Measurements from ENCODE around the gene SUSD3. TPM values are rescaled to one million over a fixed set of nuclear protein-coding genes. Genes with fewer than 3 reads are reported as not detected.

SUSD3 gene
- polyA plus RNA-seq, 2 donors = 0.83 to 1.9 TPM

DNA sequence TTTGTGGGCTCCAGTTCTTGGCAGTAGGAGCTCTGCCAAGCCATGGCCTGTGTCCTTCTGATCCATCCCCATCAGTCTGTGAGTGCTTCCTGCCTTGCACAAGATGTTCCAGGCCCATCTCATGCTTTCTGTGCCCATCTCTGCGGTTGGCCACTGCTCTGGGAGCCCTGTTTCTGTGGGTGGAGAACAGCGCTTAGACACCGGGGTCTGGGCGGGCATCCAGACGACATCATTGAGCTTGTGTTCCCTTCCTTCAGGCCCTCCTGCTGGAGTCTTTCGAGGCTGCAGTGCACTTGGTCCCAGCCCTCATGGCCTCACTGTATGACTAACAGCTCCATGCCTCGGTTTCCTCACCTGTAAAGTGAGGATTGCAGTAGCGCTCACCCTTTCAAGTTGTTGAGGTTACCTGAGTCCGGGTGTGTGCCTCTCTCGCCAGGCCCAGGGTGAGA, 22.6 kb downstream of the SUSD3 start:
- peaks cover 0 to 3% of the 10 kb centered on the region in 2 donors for H3K9me3 ChIP-seq (ENCODE audit: control insufficient read depth in 2 of 2, insufficient read depth in 1 of 2, low read depth in 1 of 2, low read length in 1 of 2)
- no peak overlapping the region for H3K27ac ChIP-seq (ENCODE audit: low read depth in 2 of 2, low read length in 1 of 2)
- H3K27me3 ChIP-seq (ENCODE audit: control insufficient read depth in 1 of 2, insufficient read depth in 2 of 2, low read length in 2 of 2) = no peaks in the 10 kb centered on the region
- WGBS, 2 donors = 91% methylated on average over 10 of the region's 10 CpGs
- H3K36me3 ChIP-seq (ENCODE audit: control insufficient read depth in 2 of 2, insufficient read depth in 2 of 2, low read length in 1 of 2) = no peaks in the 10 kb centered on the region
- no peaks in the 10 kb centered on the region for H3K4me1 ChIP-seq (ENCODE audit: control insufficient read depth in 2 of 2, insufficient read depth in 2 of 2, low read length in 1 of 2)
- H3K4me3 ChIP-seq (ENCODE audit: low read depth in 1 of 2, low read length in 2 of 2) = no peak overlapping the region

DNA sequence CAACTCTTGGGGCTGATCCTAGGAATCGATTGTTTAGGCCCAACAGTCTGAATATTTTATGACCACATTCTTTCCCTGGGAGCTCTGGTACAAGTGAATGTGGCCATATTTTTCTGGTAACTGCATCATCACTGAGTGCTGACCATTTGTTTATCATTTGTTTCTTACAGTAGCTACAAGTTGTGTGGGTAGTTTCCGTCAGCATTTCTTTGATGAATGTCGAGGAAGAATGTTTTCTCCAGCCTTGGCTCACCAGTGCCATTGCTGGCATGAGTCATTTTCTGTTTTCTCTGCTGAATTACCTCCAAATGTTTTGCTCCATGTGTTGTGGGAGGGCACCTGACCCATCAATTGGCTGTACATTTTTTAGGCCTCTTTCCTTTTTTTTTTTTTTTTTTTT, 23.4 kb downstream of the SUSD3 start:
- H3K4me3 ChIP-seq (ENCODE audit: low read depth in 1 of 2, low read length in 2 of 2) = no peak overlapping the region
- no peaks in the 10 kb centered on the region for H3K36me3 ChIP-seq (ENCODE audit: control insufficient read depth in 2 of 2, insufficient read depth in 2 of 2, low read length in 1 of 2)
- H3K27me3 ChIP-seq (ENCODE audit: control insufficient read depth in 1 of 2, insufficient read depth in 2 of 2, low read length in 2 of 2) = no peaks in the 10 kb centered on the region
- no peaks in the 10 kb centered on the region for H3K4me1 ChIP-seq (ENCODE audit: control insufficient read depth in 2 of 2, insufficient read depth in 2 of 2, low read length in 1 of 2)
- no peak overlapping the region for H3K27ac ChIP-seq (ENCODE audit: low read depth in 2 of 2, low read length in 1 of 2)
- 54 to 71% methylated on average over 3 of the region's 3 CpGs for WGBS, 2 donors
- H3K9me3 ChIP-seq (ENCODE audit: control insufficient read depth in 2 of 2, insufficient read depth in 1 of 2, low read depth in 1 of 2, low read length in 1 of 2) = peaks cover 0 to 3% of the 10 kb centered on the region in 2 donors

DNA sequence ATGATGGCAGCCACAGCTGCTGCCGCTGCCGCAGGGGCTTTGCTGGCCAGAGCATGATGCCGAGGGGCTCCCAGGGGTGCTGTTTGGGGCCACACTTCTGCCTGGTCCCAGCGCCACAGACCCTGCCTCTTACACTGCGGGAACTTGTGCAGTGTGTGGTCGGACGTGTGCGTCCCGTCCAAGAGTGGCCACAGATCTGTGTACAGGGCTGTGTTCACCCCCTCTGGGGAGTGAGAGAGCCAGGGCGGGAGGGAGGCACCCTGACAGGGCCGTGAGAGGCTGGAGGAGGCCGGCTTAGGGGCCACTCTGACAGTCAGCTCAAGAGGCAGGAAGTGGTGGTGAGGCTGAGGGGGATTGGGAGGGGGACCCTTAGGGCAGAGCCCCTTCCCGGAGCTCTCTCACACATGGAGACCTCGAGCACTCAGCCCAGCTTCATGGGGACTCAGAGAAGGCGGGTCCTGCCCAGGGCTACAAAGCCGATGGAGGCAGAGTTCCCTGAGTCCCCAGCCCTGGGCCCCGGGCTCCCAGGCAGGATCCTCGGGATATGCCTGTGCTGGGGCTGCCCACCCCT, 24.4 kb downstream of the SUSD3 start:
- H3K27me3 ChIP-seq (ENCODE audit: control insufficient read depth in 1 of 2, insufficient read depth in 2 of 2, low read length in 2 of 2) = no peaks in the 10 kb centered on the region
- no peak overlapping the region for H3K27ac ChIP-seq (ENCODE audit: low read depth in 2 of 2, low read length in 1 of 2)
- H3K36me3 ChIP-seq (ENCODE audit: control insufficient read depth in 2 of 2, insufficient read depth in 2 of 2, low read length in 1 of 2) = no peaks in the 10 kb centered on the region
- H3K4me1 ChIP-seq (ENCODE audit: control insufficient read depth in 2 of 2, insufficient read depth in 2 of 2, low read length in 1 of 2) = no peaks in the 10 kb centered on the region
- 63 to 75% methylated on average over 18 of the region's 18 CpGs for WGBS, 2 donors
- H3K4me3 ChIP-seq (ENCODE audit: low read depth in 1 of 2, low read length in 2 of 2) = no peak overlapping the region
- peaks cover 0 to 3% of the 10 kb centered on the region in 2 donors for H3K9me3 ChIP-seq (ENCODE audit: control insufficient read depth in 2 of 2, insufficient read depth in 1 of 2, low read depth in 1 of 2, low read length in 1 of 2)

DNA sequence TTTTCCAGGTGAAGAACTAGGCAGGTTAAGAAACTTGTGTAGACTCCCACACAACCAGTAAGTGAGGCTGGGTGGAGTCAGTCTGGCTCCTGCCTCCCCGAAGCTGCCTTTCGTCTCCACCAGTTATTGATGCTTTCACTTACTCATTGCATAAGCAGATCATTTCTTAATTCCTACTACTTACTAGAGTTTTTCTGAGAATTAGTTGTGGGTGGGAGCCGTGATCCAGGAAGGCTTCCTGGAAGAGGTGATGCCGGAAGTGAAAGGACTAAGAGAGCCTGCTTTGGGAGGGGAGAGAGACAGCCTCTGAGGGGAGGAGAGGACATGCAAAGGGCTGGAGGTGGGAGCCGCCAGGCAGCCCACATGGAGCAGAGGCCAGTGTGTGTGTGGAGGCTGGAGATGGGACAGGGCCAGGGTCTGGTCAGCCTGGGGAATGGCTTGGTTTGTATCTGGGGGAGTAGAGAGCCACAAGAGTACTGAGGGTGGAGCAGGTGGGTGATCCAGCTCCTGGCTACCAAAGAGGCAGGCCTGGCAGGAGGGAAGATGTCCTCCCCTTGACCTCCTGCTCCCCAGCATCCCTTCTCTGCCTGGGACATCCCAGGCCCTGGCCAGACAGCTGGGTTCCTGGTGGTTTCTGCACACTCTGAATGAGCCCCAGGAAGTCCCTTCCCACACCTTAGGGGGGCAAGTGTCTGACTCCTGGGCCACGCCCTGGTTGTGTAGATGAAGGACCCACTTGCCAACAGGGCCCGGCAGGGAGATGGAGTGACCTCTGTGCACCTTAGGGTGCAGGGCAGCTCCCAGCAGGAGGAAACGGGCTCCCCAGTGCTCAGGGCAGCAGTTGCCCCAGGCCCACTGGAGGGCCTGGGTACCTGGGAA, 25.3 kb downstream of the SUSD3 start:
- 73 to 81% methylated on average over 8 of the region's 8 CpGs for WGBS, 2 donors
- Histone ChIP-seq H3K27ac (ENCODE audit: low read depth in 2 of 2, low read length in 1 of 2) (no peak overlapping the region), H3K9me3 (ENCODE audit: control insufficient read depth in 2 of 2, insufficient read depth in 1 of 2, low read depth in 1 of 2, low read length in 1 of 2) (peaks cover 0 to 3% of the 10 kb centered on the region in 2 donors), H3K27me3 (ENCODE audit: control insufficient read depth in 1 of 2, insufficient read depth in 2 of 2, low read length in 2 of 2) (no peaks in the 10 kb centered on the region), H3K4me1 (ENCODE audit: control insufficient read depth in 2 of 2, insufficient read depth in 2 of 2, low read length in 1 of 2) (no peaks in the 10 kb centered on the region), H3K36me3 (ENCODE audit: control insufficient read depth in 2 of 2, insufficient read depth in 2 of 2, low read length in 1 of 2) (no peaks in the 10 kb centered on the region), H3K4me3 (ENCODE audit: low read depth in 1 of 2, low read length in 2 of 2) (no peak overlapping the region)

DNA sequence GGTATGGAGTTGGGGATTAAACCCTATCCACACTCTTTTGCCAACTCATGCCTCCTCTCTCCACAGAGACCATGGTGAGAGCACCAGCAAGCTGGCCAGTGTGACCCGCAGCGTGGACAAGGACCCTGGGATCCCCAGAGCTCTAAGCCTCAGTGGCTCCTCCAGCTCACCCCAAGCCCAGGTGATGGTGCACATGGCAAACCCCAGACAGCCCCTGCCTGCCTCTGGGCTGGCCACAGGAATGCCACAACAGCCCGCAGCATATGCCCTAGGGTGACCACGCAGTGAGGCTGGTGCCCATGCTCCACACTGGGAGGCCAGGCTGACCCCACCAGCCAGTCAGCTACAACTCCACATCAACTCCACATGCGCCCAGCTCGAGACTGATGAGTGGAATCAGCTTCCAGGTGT, 26.0 kb downstream of the SUSD3 start:
- Histone ChIP-seq H3K27ac (ENCODE audit: low read depth in 2 of 2, low read length in 1 of 2) (no peak overlapping the region), H3K36me3 (ENCODE audit: control insufficient read depth in 2 of 2, insufficient read depth in 2 of 2, low read length in 1 of 2) (no peaks in the 10 kb centered on the region), H3K4me3 (ENCODE audit: low read depth in 1 of 2, low read length in 2 of 2) (no peak overlapping the region), H3K27me3 (ENCODE audit: control insufficient read depth in 1 of 2, insufficient read depth in 2 of 2, low read length in 2 of 2) (no peaks in the 10 kb centered on the region), H3K9me3 (ENCODE audit: control insufficient read depth in 2 of 2, insufficient read depth in 1 of 2, low read depth in 1 of 2, low read length in 1 of 2) (peaks cover 0 to 3% of the 10 kb centered on the region in 2 donors), H3K4me1 (ENCODE audit: control insufficient read depth in 2 of 2, insufficient read depth in 2 of 2, low read length in 1 of 2) (no peaks in the 10 kb centered on the region)
- WGBS, 2 donors = 94 to 98% methylated on average over 6 of the region's 6 CpGs

DNA sequence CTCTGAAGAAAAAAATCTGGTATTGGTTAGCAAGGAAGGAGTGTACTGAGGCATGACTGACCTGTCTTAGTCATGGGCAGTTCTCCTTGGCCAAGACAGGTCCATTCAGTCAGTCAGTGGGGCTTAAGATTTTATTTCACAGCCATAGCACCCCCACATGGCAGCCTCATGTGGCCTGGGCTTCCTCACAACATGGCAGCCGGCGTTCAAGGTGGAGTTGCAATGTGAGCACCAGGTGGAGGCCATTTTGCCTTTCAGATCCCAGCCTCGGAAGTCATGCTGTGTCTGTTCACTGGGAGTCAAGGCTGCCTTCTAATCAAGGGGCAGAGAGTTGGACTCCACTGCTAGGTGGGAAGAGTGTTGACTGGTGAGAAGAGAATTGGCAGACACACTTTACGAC, 27.2 kb downstream of the SUSD3 start:
- Histone ChIP-seq H3K27ac (ENCODE audit: low read depth in 2 of 2, low read length in 1 of 2) (no peak overlapping the region), H3K36me3 (ENCODE audit: control insufficient read depth in 2 of 2, insufficient read depth in 2 of 2, low read length in 1 of 2) (no peaks in the 10 kb centered on the region)
- 94 to 96% methylated on average over 4 of the region's 4 CpGs for WGBS, 2 donors

DNA sequence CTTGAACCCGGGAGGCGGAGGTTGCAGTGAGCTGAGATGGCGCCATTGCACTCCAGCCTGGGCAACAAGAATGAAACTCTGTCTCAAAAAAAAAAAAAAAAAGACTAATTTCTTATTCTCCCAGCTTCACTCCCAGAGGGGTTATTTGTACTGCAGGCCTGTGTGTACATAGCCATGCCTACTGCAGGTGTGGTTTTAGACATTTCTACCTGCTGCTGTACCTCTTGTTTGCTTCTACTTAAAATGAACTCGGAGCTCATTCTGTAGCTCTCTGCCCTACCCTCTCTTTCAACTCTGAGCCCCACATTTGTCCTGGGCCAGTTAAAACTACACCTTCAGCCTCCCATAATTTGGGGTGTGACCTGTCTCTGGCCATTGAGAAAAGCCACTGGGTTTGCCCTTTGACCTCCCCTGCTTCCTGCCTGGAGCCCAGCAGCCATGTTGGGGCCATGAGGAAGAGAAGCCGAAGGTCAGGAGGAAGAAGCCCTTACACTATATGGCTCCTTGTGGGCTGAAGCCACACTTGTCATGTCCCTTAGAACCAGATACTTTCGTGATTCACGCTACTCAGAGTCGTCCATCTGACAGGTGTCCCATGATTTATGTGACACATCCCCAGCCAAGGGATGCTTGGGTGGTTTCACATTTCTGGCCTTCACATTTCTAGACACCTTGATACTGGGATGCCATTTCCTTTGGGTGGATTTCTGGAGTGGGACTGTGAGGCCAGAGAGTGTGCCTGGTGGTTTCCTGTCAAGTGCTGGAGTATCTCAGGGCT, 28.1 kb downstream of the SUSD3 start:
- Histone ChIP-seq H3K9me3 (ENCODE audit: control insufficient read depth in 2 of 2, insufficient read depth in 1 of 2, low read depth in 1 of 2, low read length in 1 of 2) (peaks cover 2 to 9% of the 10 kb centered on the region in 2 donors), H3K27me3 (ENCODE audit: control insufficient read depth in 1 of 2, insufficient read depth in 2 of 2, low read length in 2 of 2) (no peaks in the 10 kb centered on the region), H3K27ac (ENCODE audit: low read depth in 2 of 2, low read length in 1 of 2) (no peak overlapping the region), H3K36me3 (ENCODE audit: control insufficient read depth in 2 of 2, insufficient read depth in 2 of 2, low read length in 1 of 2) (no peaks in the 10 kb centered on the region), H3K4me1 (ENCODE audit: control insufficient read depth in 2 of 2, insufficient read depth in 2 of 2, low read length in 1 of 2) (no peaks in the 10 kb centered on the region), H3K4me3 (ENCODE audit: low read depth in 1 of 2, low read length in 2 of 2) (no peak overlapping the region)
- 92 to 93% methylated on average over 8 of the region's 8 CpGs for WGBS, 2 donors

More for the DNA sequence above, 27.2 kb downstream of the SUSD3 start:
- H3K9me3 ChIP-seq (ENCODE audit: control insufficient read depth in 2 of 2, insufficient read depth in 1 of 2, low read depth in 1 of 2, low read length in 1 of 2) = peaks cover 0 to 3% of the 10 kb centered on the region in 2 donors
- H3K27me3 ChIP-seq (ENCODE audit: control insufficient read depth in 1 of 2, insufficient read depth in 2 of 2, low read length in 2 of 2) = no peaks in the 10 kb centered on the region
- H3K4me1 ChIP-seq (ENCODE audit: control insufficient read depth in 2 of 2, insufficient read depth in 2 of 2, low read length in 1 of 2) = no peaks in the 10 kb centered on the region
- no peak overlapping the region for H3K4me3 ChIP-seq (ENCODE audit: low read depth in 1 of 2, low read length in 2 of 2)

DNA sequence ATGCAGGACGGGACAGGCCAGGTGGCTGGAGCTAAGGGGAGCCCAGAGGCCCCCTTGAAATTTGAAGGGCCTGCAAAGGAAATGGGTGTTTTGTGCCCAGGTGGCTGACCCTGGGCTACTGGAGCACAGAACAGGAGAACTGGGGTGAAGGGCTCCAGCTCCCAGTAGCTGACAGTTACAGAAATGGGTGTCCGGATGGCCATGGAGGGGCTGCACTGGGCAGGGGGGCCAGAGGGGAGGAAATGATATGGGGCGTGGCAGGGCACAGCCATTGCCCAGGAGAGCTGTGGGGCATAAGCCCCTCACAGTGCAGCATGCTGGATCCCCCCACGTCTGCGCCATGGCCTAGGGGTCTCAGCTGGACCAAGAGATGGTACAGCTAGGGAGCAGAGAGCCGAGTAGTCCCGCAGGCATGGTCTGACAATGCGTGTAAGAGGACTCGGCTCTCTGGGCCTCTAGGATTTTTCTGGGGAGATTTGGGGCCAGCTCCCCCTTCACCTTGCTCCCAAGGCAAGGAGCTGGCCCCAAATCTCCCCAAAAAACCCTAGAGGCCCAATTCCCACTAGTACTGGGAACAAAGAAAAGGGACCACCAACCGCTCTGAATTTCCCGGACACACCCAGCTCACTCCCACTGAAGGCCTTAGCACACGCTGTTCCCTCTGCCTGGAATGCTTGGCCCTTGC, 29.6 kb downstream of the SUSD3 start:
- H3K36me3 ChIP-seq (ENCODE audit: control insufficient read depth in 2 of 2, insufficient read depth in 2 of 2, low read length in 1 of 2) = no peaks in the 10 kb centered on the region

DNA sequence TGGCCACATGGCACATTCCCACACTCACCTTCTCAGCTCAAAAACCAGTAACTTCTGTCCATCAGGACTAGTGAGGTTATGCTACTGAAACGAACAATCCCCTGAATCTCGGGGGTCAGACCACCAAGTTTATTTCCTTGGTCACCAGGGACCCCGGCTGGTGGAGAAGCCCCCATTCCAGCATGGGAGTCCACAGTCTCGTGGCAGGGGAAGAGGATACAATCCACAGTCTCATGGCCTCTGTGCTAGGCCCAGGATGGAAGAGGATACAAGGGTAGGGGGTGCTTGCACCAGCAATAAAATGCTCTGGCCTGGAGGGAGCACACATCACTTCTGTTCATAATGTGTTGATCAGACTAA, 30.1 kb downstream of the SUSD3 start:
- Histone ChIP-seq H3K4me3 (ENCODE audit: low read depth in 1 of 2, low read length in 2 of 2) (no peak overlapping the region), H3K4me1 (ENCODE audit: control insufficient read depth in 2 of 2, insufficient read depth in 2 of 2, low read length in 1 of 2) (no peaks in the 10 kb centered on the region), H3K9me3 (ENCODE audit: control insufficient read depth in 2 of 2, insufficient read depth in 1 of 2, low read depth in 1 of 2, low read length in 1 of 2) (peaks cover 2 to 12% of the 10 kb centered on the region in 2 donors), H3K27ac (ENCODE audit: low read depth in 2 of 2, low read length in 1 of 2) (no peak overlapping the region), H3K27me3 (ENCODE audit: control insufficient read depth in 1 of 2, insufficient read depth in 2 of 2, low read length in 2 of 2) (no peaks in the 10 kb centered on the region), H3K36me3 (ENCODE audit: control insufficient read depth in 2 of 2, insufficient read depth in 2 of 2, low read length in 1 of 2) (no peaks in the 10 kb centered on the region)
- WGBS, 2 donors = 88 to 94% methylated on average over 4 of the region's 4 CpGs

More for the DNA sequence above, 29.6 kb downstream of the SUSD3 start:
- no peak overlapping the region for H3K4me3 ChIP-seq (ENCODE audit: low read depth in 1 of 2, low read length in 2 of 2)
- peaks cover 2 to 12% of the 10 kb centered on the region in 2 donors for H3K9me3 ChIP-seq (ENCODE audit: control insufficient read depth in 2 of 2, insufficient read depth in 1 of 2, low read depth in 1 of 2, low read length in 1 of 2)
- 97 to 99% methylated on average over 12 of the region's 12 CpGs for WGBS, 2 donors
- no peaks in the 10 kb centered on the region for H3K27me3 ChIP-seq (ENCODE audit: control insufficient read depth in 1 of 2, insufficient read depth in 2 of 2, low read length in 2 of 2)
- H3K4me1 ChIP-seq (ENCODE audit: control insufficient read depth in 2 of 2, insufficient read depth in 2 of 2, low read length in 1 of 2) = no peaks in the 10 kb centered on the region
- H3K27ac ChIP-seq (ENCODE audit: low read depth in 2 of 2, low read length in 1 of 2) = no peak overlapping the region

Measured in esophagus (tissue), 2 donors.